K562 treated with DMSO at 1 percent for 48 hours (cell line): Measurements from ENCODE around the gene SLC16A2. TPM values are rescaled to one million over a fixed set of nuclear protein-coding genes. Genes with fewer than 3 reads are reported as not detected.

Source experiments
- total RNA-seq: library from RNA; unstranded; fragments of 300-600 nt; gene quantifications from 2 replicates; pipeline ENCODE4 v1.2.3, GENCODE V29; 2022; ENCODE audit warnings: low replicate concordance; ENCODE audit errors: extremely low read depth

Gene SLC16A2
- total RNA-seq = not detected in 2 replicates

DNA sequence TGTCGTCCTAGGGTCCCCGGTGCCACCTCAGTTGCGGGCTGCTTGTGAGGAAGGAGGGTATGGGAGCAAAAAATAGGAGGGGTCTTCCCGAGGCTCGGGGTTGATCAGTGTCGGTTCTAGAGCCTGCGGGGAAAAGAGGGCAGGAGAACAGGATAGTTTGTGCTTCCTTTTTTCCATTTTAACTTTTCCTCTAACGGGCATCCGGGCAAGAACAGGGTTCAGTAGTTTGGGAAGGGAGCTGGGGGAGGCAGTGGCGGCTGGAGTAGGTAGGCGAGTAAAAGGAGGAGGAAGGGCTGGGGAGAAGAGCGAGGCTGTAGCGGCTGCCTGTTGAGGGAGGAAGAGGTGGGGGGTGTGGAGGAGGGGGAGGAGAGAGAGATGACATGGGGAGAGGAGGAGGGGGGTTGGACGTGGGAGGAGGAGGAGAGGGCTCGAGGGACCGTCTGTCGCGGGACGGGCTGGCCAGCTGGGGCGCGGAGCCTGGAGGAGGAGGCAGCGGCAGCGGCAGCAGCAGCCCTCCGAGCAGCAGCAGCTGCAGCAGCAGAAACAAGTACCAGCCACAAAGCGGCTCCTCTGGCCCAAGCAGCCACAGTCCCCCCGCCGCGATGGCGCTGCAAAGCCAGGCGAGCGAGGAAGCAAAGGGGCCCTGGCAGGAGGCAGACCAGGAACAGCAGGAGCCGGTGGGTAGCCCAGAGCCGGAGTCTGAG is at the start of gene SLC16A2:
Gene SLC16A2 (plus strand): TSS at position 458 of the 704 bp plus-strand sequence. CDS start 145 bp downstream, at position 603.

Other genes starting within 250 kb of the SLC16A2 start
- not detected in 2 replicates for gene ZCCHC13, start 117.3 kb upstream of the SLC16A2 start, total RNA-seq
- gene RLIM, start 193.1 kb downstream of the SLC16A2 start, total RNA-seq = not detected in 2 replicates